Measurements from ENCODE around the gene TMEM145.

Gene TMEM145

GRCh38 chr19:42278452-42279154 is 34.5 kb upstream of the TMEM145 start:
- no peak for DNase-seq

- DNase-seq, result no peak
These were observed 33.8 kb upstream of the TMEM145 start for GRCh38 chr19:42279155-42279901.

- peak; percentile 92 for DNase-seq
These were observed 33.0 kb upstream of the TMEM145 start for GRCh38 chr19:42279902-42280814.

GRCh38 chr19:42280815-42281145 is 32.3 kb upstream of the TMEM145 start:
- no peak for DNase-seq

- peak; percentile 44 for DNase-seq
These were observed 31.8 kb upstream of the TMEM145 start for GRCh38 chr19:42281146-42281826.

- no peak for DNase-seq
These were observed 31.0 kb upstream of the TMEM145 start for GRCh38 chr19:42281827-42282762.

- peak; percentile 43 for DNase-seq
These were observed 30.3 kb upstream of the TMEM145 start for GRCh38 chr19:42282819-42283187.

- peak; percentile 97 for DNase-seq
These were observed 29.7 kb upstream of the TMEM145 start for GRCh38 chr19:42283188-42284065.

- DNase-seq, result peak; percentile 91
These were observed 29.0 kb upstream of the TMEM145 start for GRCh38 chr19:42284066-42284501.

GRCh38 chr19:42284591-42285341 is 28.3 kb upstream of the TMEM145 start:
- no peak for DNase-seq

GRCh38 chr19:42285541-42285941 is 27.6 kb upstream of the TMEM145 start:
- no peak for DNase-seq

- DNase-seq, result no peak
These were observed 27.1 kb upstream of the TMEM145 start for GRCh38 chr19:42285988-42286348.

- DNase-seq, result no peak
These were observed 26.6 kb upstream of the TMEM145 start for GRCh38 chr19:42286349-42287016.

GRCh38 chr19:42287017-42287826 is 25.9 kb upstream of the TMEM145 start:
- no peak for DNase-seq

- DNase-seq, result no peak
These were observed 25.3 kb upstream of the TMEM145 start for GRCh38 chr19:42287827-42288107.

- no peak for DNase-seq
These were observed 24.7 kb upstream of the TMEM145 start for GRCh38 chr19:42288387-42288786.

GRCh38 chr19:42288881-42289555 is 24.1 kb upstream of the TMEM145 start:
- no peak for DNase-seq

- DNase-seq, result no peak
These were observed 23.5 kb upstream of the TMEM145 start for GRCh38 chr19:42289556-42290041.
